Measurements from ENCODE around the gene SF3B6. TPM values are rescaled to one million over a fixed set of nuclear protein-coding genes. Genes with fewer than 3 reads are reported as not detected.
A peak's percentile ranks its signal among the peaks of the same experiment; 100 is the strongest.

The SF3B6 gene
- total and polyA plus RNA-seq, 9 of the 15 experiments (the other 6 are each of a cell fraction or from before 2014, with no cell fraction given): 146 to 591 (median 295) TPM

DNA sequence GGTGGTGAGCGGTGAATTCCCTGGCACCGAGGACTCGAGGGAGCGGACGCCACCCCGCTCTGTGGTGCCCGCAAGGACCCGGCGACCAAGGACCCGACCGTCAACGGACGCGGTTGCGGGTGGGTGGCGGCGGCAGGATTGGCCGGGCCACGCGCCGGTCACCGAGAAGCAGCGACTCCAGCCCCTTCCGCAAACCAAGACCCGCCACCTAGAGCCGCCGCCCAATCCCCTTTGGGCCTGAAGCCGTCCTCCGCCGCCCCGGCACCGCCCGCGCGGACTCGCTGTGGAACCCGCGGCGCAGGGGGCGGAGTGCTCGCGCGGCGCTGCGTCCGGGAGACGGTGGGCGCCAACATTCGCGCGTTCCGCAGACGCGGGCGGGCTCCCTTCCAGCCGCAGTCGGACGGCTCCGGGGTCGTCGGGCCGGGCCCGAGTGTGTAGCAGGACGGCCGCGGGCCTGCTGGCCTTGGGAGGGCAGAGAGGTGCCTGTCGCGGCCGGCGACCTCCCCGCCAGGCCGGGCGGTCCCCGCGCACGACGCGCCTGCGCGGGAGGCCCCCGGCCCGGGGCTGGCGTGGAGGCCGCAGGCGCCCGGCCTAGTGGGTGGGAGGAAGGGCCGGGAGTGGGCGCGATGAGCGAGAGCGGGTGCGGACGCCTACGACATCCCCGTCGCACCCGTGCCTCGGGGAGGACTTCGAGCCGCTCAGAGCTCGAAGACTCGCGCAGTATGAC lies 47.2 kb upstream of the SF3B6 start, which contains the start of the genes FAM228B and PFN4 (continued):
- TF ChIP-seq DACH1 (IDR thresholded peaks at IDR 0.05; ENCODE audit: partially characterized antibody) (no peak), NBN (IDR thresholded peaks at IDR 0.05; ENCODE audit: low read depth) (no peak), PYGO2 (tag; IDR thresholded peaks at IDR 0.05) (no peak)
- TF ChIP-seq, protein P1, sequence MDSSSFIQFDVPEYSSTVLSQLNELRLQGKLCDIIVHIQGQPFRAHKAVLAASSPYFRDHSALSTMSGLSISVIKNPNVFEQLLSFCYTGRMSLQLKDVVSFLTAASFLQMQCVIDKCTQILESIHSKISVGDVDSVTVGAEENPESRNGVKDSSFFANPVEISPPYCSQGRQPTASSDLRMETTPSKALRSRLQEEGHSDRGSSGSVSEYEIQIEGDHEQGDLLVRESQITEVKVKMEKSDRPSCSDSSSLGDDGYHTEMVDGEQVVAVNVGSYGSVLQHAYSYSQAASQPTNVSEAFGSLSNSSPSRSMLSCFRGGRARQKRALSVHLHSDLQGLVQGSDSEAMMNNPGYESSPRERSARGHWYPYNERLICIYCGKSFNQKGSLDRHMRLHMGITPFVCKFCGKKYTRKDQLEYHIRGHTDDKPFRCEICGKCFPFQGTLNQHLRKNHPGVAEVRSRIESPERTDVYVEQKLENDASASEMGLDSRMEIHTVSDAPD (CRISPR knock-in tag; IDR thresholded peaks at IDR 0.05): no peak

DNA sequence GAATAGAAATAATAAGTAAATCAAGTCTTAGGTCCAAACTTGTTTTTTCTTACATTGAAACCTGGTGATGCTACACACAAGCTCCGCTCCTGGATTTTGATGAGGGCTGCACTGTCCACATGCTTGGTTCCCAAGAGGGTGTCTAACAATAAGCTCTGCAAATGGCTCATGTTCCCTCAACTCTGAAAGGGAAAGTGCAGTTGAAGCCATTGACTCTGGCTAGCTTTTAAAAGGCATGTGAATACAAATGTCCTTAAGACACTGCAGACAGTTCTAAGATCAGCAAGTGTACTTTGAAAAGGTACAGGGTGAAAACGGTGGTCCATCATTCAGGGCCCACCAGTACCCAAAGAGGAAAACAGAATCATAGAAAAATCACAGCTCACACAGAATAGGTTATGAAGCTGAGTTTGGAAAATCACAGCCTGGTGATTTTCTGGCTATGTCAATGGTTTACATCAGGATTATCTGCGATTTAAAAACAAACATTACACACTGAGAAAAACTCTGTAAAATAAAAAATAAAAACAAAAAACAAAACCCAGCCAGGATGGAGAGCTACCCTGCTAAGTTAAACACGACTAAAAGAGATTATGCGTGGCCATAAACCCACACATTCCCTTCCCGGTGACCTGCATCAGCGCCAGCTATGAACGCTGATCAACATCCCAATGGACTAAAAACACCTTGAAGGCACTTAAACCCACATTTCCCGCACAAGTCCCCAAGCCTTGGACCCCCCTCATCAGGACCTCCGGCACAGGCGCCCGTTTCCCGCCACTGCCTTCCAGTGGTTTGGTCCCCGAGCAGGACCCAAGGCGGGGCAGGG lies 46.5 kb upstream of the SF3B6 start:
- H3K27me3 ChIP-seq (ENCODE audit: control insufficient read depth in 2 of 2, insufficient read depth in 2 of 2, low read length in 2 of 2): no peaks in the 10 kb centered on the region
- FAIRE-seq (peak; percentile 75), ATAC-seq (no peak), DNase-seq (ENCODE audit: extremely low read depth in 1 of 4, low spot score in 3 of 4) (no peak)
- no peaks in the 10 kb centered on the region for H3K9me3 ChIP-seq (replicated peaks; ENCODE audit: control insufficient read depth, insufficient read depth, low read depth, low read length)
- H4K20me1 ChIP-seq (replicated peaks; ENCODE audit: control insufficient read depth, insufficient read depth, low read length): no peaks in the 10 kb centered on the region
- peak overlapping the region; percentile 93 for H3K4me2 ChIP-seq (ENCODE audit: insufficient read depth, low read length)
- H3K4me3 ChIP-seq: peak overlapping the region; percentile 67
- H3K9me1 ChIP-seq (ENCODE audit: control insufficient read depth, insufficient read depth, low read length): no peaks in the 10 kb centered on the region
- intact Hi-C loops (cut with micrococcal nuclease) (loop anchor here (2.0 kb wide), 1 partner anchor 38 kb away; the partner anchor contains the start of gene TP53I3), in situ Hi-C loops (cut with MboI) (no loop called here)
- POLR2A ChIA-PET: interaction anchor here (0.6 to 2.5 kb wide), 7 partner anchors 9 to 111 kb away, joined by 3 to 25 read pairs (median 4); partner anchors contain the start of gene TP53I3
- CTCF ChIA-PET (ENCODE audit: low intra/inter-chr PET ratio): no interaction called here
- no peaks in the 10 kb centered on the region for H3K36me3 ChIP-seq (ENCODE audit: control insufficient read depth, insufficient read depth, low read length)
- peak overlapping the region; percentile 78 for H3K27ac ChIP-seq (ENCODE audit: extremely low read depth, low read depth, low read length)
- BruUV-seq (replicated peaks): TSS peak; percentile 83
- peaks cover 6% of the 10 kb centered on the region; the same call in 1 of the 3 replicates for H3K79me2 ChIP-seq (ENCODE audit: control insufficient read depth, insufficient read depth, low read length)
- H3K9ac ChIP-seq (ENCODE audit: insufficient read depth in 1 of 2, low read depth in 2 of 2, low read length in 2 of 2): peak overlapping the region; percentile 79 to 95
- H2AFZ ChIP-seq (ENCODE audit: low read depth, low read length): peak overlapping the region; percentile 99
- peaks cover 3 to 11% of the 10 kb centered on the region in 2 experiments; a peak in 3 of 5 replicates for H3K4me1 ChIP-seq (replicated peaks in 1 of 2; ENCODE audit: control insufficient read depth in 2 of 2, insufficient read depth in 2 of 2, low read length in 2 of 2)
- WGBS (ENCODE audit: insufficient coverage, low coverage, missing lambda C conversion rate): 14% methylated on average over 10 of the region's 15 CpGs
- no peak for TF ChIP-seq GABPB2 (CRISPR knock-in tag; conservative IDR thresholded peaks at IDR 0.05)
- no peak for TF ChIP-seq MYNN (IDR thresholded peaks at IDR 0.05)
- TF ChIP-seq MYNN (CRISPR knock-in tag; IDR thresholded peaks at IDR 0.05): no peak
- 0 out of 2 replicates have a peak, but pooled peaks have one; percentile 40 for TF ChIP-seq NFRKB (IDR thresholded peaks at IDR 0.05; ENCODE audit: low read depth)
- TF ChIP-seq, protein P2, sequence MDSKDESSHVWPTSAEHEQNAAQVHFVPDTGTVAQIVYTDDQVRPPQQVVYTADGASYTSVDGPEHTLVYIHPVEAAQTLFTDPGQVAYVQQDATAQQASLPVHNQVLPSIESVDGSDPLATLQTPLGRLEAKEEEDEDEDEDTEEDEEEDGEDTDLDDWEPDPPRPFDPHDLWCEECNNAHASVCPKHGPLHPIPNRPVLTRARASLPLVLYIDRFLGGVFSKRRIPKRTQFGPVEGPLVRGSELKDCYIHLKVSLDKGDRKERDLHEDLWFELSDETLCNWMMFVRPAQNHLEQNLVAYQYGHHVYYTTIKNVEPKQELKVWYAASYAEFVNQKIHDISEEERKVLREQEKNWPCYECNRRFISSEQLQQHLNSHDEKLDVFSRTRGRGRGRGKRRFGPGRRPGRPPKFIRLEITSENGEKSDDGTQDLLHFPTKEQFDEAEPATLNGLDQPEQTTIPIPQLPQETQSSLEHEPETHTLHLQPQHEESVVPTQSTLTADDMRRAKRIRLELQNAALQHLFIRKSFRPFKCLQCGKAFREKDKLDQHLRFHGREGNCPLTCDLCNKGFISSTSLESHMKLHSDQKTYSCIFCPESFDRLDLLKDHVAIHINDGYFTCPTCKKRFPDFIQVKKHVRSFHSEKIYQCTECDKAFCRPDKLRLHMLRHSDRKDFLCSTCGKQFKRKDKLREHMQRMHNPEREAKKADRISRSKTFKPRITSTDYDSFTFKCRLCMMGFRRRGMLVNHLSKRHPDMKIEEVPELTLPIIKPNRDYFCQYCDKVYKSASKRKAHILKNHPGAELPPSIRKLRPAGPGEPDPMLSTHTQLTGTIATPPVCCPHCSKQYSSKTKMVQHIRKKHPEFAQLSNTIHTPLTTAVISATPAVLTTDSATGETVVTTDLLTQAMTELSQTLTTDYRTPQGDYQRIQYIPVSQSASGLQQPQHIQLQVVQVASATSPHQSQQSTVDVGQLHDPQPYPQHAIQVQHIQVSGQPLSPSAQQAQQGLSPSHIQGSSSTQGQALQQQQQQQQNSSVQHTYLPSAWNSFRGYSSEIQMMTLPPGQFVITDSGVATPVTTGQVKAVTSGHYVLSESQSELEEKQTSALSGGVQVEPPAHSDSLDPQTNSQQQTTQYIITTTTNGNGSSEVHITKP (IDR thresholded peaks at IDR 0.05; ENCODE audit: partially characterized antibody): peak; percentile 78
- TF ChIP-seq CAMTA2 (CRISPR knock-in tag; conservative IDR thresholded peaks at IDR 0.05): no peak
- peak; percentile 25; the same call in 1 of the 2 replicates for TF ChIP-seq GATAD2A (IDR thresholded peaks at IDR 0.05)

Measured in K562 (cell line).